Activated T-cell treated with anti-CD3 and anti-CD28 coated beads, Interleukin-2, amount 50 U/mL, for 4 hours (primary cell): Measurements from ENCODE around the gene SAMSN1. TPM values are rescaled to one million over a fixed set of nuclear protein-coding genes. Genes with fewer than 3 reads are reported as not detected.

Experiments used
- ATAC-seq, 2 donors: fragments of 200-7000 bp; cut with Tn5 transposase; one replicate each; pipeline ENCODE4 v1.10.0; 2021
- DNase-seq: peaks from one replicate; pipeline ENCODE4 v3.0.0-alpha.2; 2020
- H3K27me3 Mint-ChIP-seq: one replicate; pipeline ENCODE4 v1.8.0; 2021; ENCODE audit warnings: low read depth, mixed read lengths
- H3K36me3 Mint-ChIP-seq: one replicate; pipeline ENCODE4 v1.8.0; 2022; ENCODE audit warnings: mixed read lengths; ENCODE audit not compliant: insufficient read depth
- H3K4me1 Mint-ChIP-seq: one replicate; pipeline ENCODE4 v1.8.0; 2021; ENCODE audit warnings: low read depth, mixed read lengths
- H3K4me3 Mint-ChIP-seq: one replicate; pipeline ENCODE4 v1.8.0; 2021; ENCODE audit warnings: mild to moderate bottlenecking, moderate library complexity, mixed read lengths
- H3K9me3 Mint-ChIP-seq: one replicate; pipeline ENCODE4 v1.8.0; 2021; ENCODE audit warnings: mixed read lengths
- total RNA-seq, 3 donors: library from RNA; stranded (reverse); gene quantifications; one replicate each; pipeline ENCODE4 v1.2.1, GENCODE V29; 2021

SAMSN1 gene
- total RNA-seq, 3 donors from 2014 or later, result 54.0 to 107 (median 73.5) TPM

DNA sequence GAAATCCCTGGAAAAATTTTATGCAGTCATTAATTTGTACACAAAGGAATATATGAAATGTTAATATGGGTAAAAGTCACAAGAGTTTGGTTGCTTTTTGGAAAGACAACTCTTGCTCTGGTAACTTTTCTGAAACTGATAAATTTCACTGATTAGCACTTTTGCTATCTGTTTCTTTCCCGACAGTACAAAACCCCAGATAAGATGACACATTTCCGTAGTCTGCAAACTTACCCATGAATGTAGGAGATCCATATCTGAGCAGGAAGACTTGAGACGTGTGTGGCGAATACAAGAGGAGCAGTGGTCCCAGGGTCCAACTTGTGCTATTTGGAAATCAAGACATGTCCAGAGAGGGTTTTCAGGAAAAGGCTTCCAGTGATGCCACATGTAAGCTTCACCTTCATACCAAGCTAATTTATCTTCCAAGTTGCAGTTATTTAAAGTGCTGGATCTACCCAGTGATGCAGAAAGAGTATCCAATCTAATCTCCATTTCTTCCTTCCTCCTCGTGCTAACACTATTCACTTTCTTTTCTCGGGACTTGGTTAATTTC lies 35.9 kb upstream of the SAMSN1 start:
- ATAC-seq (peak; percentile 73 to 94), DNase-seq (no peak)
- H3K4me3 Mint-ChIP-seq, result peak overlapping the region; percentile 37
- H3K36me3 Mint-ChIP-seq, result no peaks in the 10 kb centered on the region
- no peaks in the 10 kb centered on the region for H3K9me3 Mint-ChIP-seq
- no peaks in the 10 kb centered on the region for H3K27me3 Mint-ChIP-seq
- H3K4me1 Mint-ChIP-seq, result peaks cover 42% of the 10 kb centered on the region

DNA sequence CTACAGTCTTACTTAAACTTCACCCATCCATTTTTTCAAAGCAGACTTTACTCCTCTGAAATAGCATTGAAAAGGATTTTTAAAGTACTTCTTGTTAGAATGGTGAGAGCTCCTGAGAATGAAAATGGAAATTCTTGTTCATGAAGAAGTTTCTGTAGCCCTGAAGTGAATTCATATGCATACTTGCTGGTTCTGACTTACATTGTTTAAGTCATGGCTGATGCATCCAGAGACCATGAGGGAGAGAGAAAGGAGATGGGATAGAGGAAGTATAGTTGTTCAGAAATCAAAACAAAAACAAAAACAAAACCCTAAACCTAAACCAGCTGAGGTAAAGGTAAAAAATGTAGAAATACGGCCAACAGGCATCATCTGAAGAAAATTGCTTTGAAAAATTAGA lies 27.1 kb upstream of the SAMSN1 start:
- H3K9me3 Mint-ChIP-seq, result no peaks in the 10 kb centered on the region
- peak in 1 of 2 donors; percentile 53 for ATAC-seq
- DNase-seq, result no peak
- H3K27me3 Mint-ChIP-seq, result no peaks in the 10 kb centered on the region
- no peaks in the 10 kb centered on the region for H3K36me3 Mint-ChIP-seq
- peaks cover 12% of the 10 kb centered on the region for H3K4me1 Mint-ChIP-seq
- no peak overlapping the region for H3K4me3 Mint-ChIP-seq

DNA sequence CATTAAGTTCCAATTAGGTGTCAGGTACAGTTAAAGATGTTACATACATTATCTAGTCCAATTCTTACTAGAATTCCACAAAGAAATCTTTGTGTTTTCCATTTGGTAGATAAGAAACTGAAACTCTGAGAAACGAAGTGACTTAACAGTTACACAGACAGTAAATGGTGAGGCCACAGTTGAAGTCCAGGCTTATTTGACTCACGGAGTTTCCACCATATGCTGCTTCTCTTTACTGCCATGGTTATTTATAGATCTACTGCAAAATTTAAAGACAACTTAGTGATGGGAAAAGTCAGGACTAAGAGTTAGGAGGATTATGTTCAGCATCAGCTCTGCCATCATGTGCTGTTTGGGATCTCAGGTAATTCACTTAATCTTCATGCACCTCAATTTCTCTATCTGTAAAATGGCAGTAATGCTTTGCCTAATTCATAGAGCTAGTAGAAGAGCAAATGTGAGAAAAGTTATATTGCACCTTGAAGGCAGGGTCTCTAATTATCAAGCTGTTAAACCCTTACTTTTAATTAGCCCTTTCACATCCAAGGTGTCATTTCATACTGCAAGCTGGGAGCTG lies 26.2 kb upstream of the SAMSN1 start:
- peak in 1 of 2 donors; percentile 56 for ATAC-seq
- Mint-ChIP-seq H3K9me3 (no peaks in the 10 kb centered on the region), H3K4me1 (peaks cover 10% of the 10 kb centered on the region), H3K4me3 (no peak overlapping the region), H3K36me3 (no peaks in the 10 kb centered on the region), H3K27me3 (no peaks in the 10 kb centered on the region)
- no peak for DNase-seq

DNA sequence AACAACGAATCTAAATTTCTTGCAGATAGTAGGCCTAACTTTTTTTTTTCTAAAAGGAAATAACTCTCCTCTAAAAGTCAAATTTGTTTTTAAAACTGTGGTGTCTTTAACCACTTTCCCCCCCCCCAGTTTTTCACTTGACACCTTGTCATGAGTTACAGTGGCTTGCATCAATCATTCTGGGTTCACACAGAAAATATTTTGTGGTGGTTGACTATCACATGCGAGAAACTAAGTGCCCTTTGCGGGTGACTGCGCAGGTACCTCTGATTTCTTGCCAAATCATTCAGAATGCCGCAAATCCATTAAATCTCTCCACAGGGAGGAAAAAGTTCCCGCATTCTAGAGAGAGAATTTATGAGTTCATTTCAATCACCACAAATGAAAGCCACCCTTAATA lies 23.8 kb upstream of the SAMSN1 start:
- no peak for DNase-seq
- ATAC-seq, result peak in 1 of 2 donors; percentile 48

DNA sequence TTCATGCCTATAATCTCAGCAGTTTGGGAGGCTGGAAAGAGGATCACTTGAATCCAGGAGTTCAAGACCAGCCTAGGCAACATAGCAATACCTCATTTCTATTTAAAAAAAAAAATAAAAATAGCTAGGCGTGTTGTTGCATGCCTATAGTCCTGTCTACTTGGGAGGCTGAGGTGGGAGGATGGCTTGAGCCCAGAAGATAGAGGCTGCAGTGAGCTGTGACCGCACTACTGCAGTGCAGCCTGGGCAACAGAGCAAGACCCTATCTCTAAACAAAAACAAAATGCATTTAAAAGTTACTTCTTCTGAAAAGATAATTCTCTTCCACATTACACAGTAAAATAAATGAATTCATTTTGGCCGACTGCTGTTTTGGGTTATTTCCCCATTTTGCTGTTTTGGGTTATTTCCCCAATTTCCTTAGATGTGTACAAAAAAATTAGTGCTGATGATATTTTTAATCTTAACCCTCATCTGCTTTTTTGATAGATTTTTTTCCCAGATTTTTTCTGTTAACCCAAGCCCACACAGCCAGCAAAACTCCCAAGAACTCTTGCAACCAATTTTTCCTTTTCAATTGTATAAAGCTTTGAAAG lies 23.0 kb upstream of the SAMSN1 start:
- Mint-ChIP-seq H3K36me3 (no peaks in the 10 kb centered on the region), H3K27me3 (no peaks in the 10 kb centered on the region), H3K9me3 (no peaks in the 10 kb centered on the region), H3K4me3 (no peak overlapping the region), H3K4me1 (peaks cover 12% of the 10 kb centered on the region)
- DNase-seq (no peak), ATAC-seq (no peak)

More for the DNA sequence above, 23.8 kb upstream of the SAMSN1 start:
- H3K36me3 Mint-ChIP-seq, result no peaks in the 10 kb centered on the region
- no peaks in the 10 kb centered on the region for H3K27me3 Mint-ChIP-seq
- H3K9me3 Mint-ChIP-seq, result no peaks in the 10 kb centered on the region
- peaks cover 12% of the 10 kb centered on the region for H3K4me1 Mint-ChIP-seq
- H3K4me3 Mint-ChIP-seq, result no peak overlapping the region

DNA sequence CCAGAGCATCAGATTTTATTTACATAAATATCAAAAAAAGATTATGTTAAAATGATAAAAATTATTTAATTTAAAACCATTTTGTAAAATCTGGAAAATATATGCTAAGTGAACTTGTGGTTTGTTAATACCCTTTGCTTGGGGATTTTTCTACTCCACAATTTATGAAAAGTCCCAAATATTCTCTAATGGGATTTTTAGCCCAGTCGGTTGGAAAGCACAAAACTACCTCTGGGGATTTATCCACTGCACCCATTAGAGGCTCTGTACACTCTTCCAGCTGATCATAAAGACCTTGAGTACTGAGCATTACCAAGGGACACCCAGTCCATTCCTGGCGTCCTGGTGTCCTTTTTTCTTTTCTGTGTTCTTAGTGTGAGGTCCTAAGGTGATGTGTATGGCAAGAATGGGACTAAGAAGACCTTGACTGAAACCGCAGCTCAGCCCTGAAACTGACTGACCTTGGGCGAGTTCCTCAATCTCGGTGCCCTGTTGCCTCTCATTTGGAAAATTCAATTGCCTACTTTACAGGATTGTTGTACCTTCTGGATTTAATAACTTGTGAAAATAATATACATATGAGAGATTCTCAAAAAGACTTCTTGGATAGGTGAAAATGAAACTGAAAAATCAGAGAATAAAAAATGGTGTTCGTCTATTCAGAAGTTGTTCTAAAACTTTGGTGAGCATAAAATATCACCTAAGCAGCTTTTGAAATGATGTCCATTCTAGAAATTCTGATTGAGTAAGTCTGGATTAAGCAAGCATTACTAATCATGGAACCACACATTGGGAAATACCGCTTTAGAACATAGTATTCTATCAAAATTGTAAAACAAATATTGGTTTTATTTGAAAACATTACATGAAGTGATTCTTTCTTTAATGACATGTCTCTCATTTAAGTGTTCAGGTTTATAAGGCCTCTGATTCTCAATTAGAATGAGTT lies 21.5 kb upstream of the SAMSN1 start:
- H3K4me1 Mint-ChIP-seq, result peaks cover 7% of the 10 kb centered on the region
- no peaks in the 10 kb centered on the region for H3K27me3 Mint-ChIP-seq
- ATAC-seq, result no peak
- H3K36me3 Mint-ChIP-seq, result no peaks in the 10 kb centered on the region
- H3K9me3 Mint-ChIP-seq, result no peaks in the 10 kb centered on the region
- no peak overlapping the region for H3K4me3 Mint-ChIP-seq
- DNase-seq, result no peak

DNA sequence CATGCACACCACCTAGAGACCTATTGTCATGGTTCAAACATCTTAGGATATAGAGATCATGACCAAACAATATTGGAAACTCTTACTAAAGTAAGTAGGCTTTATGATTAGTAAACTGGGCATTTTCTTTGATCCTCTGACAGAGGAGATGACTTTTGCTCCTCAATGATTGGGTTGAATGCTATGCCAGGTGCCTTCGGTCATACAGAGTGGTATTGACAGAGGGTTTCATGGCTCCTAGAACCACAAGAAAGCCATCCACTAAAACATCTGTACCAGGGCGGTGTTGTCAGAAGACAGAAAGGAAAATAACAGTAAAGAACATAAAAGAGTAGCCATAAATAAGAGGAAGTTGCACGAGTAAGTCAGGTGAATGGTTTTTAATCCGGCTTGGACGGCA lies 20.8 kb upstream of the SAMSN1 start:
- Mint-ChIP-seq H3K9me3 (peaks cover under 1% of the 10 kb centered on the region), H3K27me3 (no peaks in the 10 kb centered on the region), H3K4me3 (no peak overlapping the region), H3K36me3 (no peaks in the 10 kb centered on the region), H3K4me1 (peaks cover 2% of the 10 kb centered on the region)
- ATAC-seq, result no peak
- no peak for DNase-seq

DNA sequence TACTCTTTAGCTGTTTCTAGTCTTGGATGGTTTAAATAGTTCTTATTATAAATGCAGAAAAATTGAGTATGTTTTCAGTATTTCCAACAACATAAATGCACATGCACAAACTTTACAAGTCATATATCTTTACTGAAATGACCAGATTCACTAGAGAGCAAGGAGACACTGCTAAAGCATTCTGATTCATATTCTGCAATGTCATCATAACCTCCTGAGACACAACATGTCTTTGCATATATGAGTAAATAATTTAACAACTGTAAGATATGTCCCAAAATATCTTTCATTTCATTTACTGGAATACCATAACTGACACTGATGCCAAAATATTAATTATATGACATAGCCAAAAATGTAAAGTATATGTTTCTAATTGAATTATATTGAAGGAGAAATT lies 16.8 kb upstream of the SAMSN1 start:
- ATAC-seq, result no peak
- Mint-ChIP-seq H3K27me3 (no peaks in the 10 kb centered on the region), H3K4me3 (no peak overlapping the region), H3K9me3 (peaks cover 9% of the 10 kb centered on the region), H3K36me3 (peaks cover 1% of the 10 kb centered on the region), H3K4me1 (peaks cover 11% of the 10 kb centered on the region)
- no peak for DNase-seq

DNA sequence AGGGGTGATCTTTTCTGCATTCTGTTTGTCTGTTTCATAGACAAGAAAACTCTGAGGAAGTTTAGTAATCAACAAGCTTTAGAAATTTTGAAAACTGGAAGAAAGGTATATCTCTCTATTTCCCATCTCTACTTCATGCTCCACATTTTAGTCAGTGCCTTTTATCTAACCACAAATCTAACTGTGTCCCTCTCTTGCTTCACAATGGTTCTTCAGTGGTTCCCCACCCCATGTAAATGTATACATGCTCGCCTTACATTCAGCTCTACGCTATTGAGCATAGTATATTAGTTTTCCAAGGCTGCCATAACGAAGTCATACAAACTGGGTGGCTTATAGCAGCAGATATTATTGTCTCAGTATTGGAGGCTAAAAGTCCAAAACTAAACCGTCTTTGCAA lies 14.4 kb upstream of the SAMSN1 start:
- no peaks in the 10 kb centered on the region for H3K27me3 Mint-ChIP-seq
- H3K4me3 Mint-ChIP-seq, result no peak overlapping the region
- peaks cover 1% of the 10 kb centered on the region for H3K36me3 Mint-ChIP-seq
- no peak for DNase-seq
- peaks cover 25% of the 10 kb centered on the region for H3K4me1 Mint-ChIP-seq
- peaks cover 9% of the 10 kb centered on the region for H3K9me3 Mint-ChIP-seq
- ATAC-seq, result peak in 1 of 2 donors; percentile 53

DNA sequence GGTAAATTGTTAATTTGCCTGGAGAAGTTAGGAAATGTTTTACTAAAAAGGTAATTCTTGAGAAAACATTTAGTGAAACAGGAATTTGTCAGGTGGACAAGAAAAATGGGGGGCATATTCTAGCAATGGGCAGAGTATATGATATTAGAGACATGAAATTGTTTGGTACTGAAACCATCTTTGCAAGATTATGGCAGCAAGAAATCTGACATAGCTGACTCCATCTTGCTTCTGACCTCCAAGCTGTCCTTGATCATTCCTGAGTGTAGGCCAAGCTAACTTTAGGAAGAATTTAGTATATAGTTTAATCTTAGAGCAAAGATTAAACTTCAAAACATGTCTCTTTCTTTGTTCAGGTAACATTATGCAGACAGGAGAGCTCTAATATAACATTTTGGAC lies 14.0 kb upstream of the SAMSN1 start:
- peaks cover 1% of the 10 kb centered on the region for H3K36me3 Mint-ChIP-seq
- no peak for ATAC-seq
- no peak overlapping the region for H3K4me3 Mint-ChIP-seq
- H3K4me1 Mint-ChIP-seq, result peaks cover 29% of the 10 kb centered on the region
- no peak for DNase-seq
- H3K9me3 Mint-ChIP-seq, result peaks cover 9% of the 10 kb centered on the region
- H3K27me3 Mint-ChIP-seq, result no peaks in the 10 kb centered on the region

DNA sequence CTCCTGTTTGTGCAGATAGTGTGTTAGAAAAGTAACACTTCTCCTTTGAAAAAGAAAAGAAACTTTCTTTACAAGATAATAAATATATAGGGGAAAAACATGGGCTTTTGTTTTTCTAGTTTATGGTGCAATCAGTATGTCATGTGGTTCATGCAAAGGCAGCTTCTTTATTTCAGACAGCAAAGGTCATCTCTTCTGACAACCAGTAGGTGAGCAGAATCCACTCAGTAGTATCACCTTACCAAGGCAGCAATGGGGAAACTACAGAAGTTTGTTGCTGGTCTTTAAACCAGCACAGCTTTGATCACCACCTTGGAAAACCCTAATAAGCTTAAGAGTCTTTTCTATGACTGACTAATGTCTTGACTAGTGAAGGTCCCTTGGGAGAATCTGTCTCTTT lies 13.0 kb upstream of the SAMSN1 start:
- Mint-ChIP-seq H3K4me3 (no peak overlapping the region), H3K4me1 (peaks cover 37% of the 10 kb centered on the region), H3K27me3 (no peaks in the 10 kb centered on the region), H3K9me3 (peaks cover 9% of the 10 kb centered on the region), H3K36me3 (peaks cover 1% of the 10 kb centered on the region)
- DNase-seq (no peak), ATAC-seq (no peak)

DNA sequence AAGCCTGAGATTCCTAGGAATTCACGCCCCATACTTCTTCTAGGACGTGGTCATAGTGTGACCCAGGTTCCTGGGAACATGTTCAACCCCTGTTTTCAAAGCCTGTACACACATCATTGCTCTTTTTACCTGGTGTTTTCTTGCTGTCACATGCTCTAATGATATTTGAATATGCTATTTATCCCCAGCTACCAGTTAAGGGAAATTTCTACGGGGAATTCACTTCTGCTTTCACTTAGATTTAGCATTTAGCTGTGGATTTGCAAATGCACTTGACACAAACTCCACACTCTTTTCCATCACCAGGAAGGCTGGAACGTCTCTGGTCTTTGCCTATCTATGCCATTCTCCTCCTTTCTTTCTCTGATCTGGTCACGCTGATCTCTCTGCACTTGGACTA lies 11.3 kb upstream of the SAMSN1 start:
- Mint-ChIP-seq H3K27me3 (no peaks in the 10 kb centered on the region), H3K36me3 (peaks cover 3% of the 10 kb centered on the region), H3K4me1 (peaks cover 37% of the 10 kb centered on the region), H3K9me3 (peaks cover 9% of the 10 kb centered on the region), H3K4me3 (no peak overlapping the region)
- ATAC-seq (no peak), DNase-seq (no peak)

DNA sequence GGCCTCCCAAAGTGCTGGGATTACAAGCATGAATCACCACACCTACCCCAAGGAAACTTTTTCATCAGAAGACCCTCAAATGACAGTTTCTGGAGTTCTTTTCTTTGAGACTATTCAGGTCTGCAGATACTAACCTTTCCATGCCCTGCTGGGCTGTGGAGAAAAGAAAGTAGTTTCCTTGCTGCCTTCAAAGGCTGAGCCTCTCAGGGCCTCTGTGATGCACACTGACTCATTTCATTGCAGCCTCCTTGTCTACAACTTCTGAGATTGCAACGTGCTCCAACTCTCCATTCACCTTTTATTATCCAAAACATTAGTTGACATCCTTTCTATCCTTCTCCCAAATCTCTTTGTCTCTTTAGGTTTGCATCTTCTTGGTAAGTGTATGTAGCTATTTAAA lies 8.8 kb upstream of the SAMSN1 start:
- ATAC-seq, result peak; percentile 96
- Mint-ChIP-seq H3K36me3 (peaks cover 2% of the 10 kb centered on the region), H3K4me3 (no peak overlapping the region), H3K9me3 (peaks cover 4% of the 10 kb centered on the region), H3K4me1 (peaks cover 43% of the 10 kb centered on the region), H3K27me3 (no peaks in the 10 kb centered on the region)
- peak; percentile 16 for DNase-seq

DNA sequence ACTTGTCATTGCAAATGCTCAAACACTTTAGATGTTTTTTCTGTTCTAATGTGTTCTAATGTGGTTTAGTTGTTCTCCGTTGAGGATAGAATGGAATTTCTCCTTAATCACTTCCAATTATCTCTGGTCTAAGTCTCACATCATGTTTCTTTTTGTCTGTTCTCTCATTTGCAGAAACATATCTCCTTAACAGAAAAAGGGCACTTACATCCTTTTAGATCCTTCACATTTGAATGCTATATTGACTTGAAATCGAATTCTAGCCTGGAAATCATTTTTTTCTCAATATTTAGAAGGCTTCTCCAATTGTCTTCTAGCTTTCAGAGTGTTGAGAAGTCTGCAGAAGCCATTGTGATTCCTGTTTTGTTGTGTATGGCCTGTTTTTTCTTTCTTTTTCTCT lies 7.3 kb upstream of the SAMSN1 start:
- DNase-seq (no peak), ATAC-seq (no peak)
- no peaks in the 10 kb centered on the region for H3K27me3 Mint-ChIP-seq
- peaks cover 2% of the 10 kb centered on the region for H3K36me3 Mint-ChIP-seq
- peaks cover 57% of the 10 kb centered on the region for H3K4me1 Mint-ChIP-seq
- no peak overlapping the region for H3K4me3 Mint-ChIP-seq
- H3K9me3 Mint-ChIP-seq, result peaks cover 4% of the 10 kb centered on the region
